OCI-LY7 (cell line): ENCODE data around the gene ERMN. TPM values are rescaled to one million over a fixed set of nuclear protein-coding genes. Genes with fewer than 3 reads are reported as not detected.
"Not testable (repeated sequence)": the region's sequence is repeated elsewhere in the genome, so short reads cannot be mapped to it uniquely, and the experiment has no call there.

ENCODE experiments used
- BruUV-seq: library from RNA; stranded (reverse); fragments of 400-500 nt; replicated peaks from 2 replicates; lab custom pipeline; 2021; lab: Mats Ljungman, UMichigan
- CTCF ChIA-PET: fragments of 300-600 bp; sonication (Branson Sonifier 250); formaldehyde crosslinking; loops from one replicate; lab custom pipeline; 2022; ENCODE audit warnings: antibody characterized with exemption; ENCODE audit not compliant: unreplicated experiment; lab: Charles Lee
- POLR2A ChIA-PET: fragments of 300-600 bp; sonication (Branson Sonifier 250); formaldehyde crosslinking; loops from one replicate; lab custom pipeline; 2022; ENCODE audit warnings: antibody characterized with exemption; lab: Charles Lee
- DNase-seq: peaks from one replicate; pipeline ENCODE4 v3.0.0-alpha.2; 2015; ENCODE audit warnings: low spot score
- H2AFZ ChIP-seq: fragments of 200-600 bp; sonication (generic), shearing (Covaris generic); 2 replicates; pipeline ENCODE4 v1.6.1; 2014; ENCODE audit warnings: mild to moderate bottlenecking, antibody characterized with exemption, low read length, moderate library complexity
- H3K27ac ChIP-seq: fragments of 200-600 bp; sonication (generic); 2 replicates; pipeline ENCODE4 v1.5.1; 2014; ENCODE audit warnings: mixed run types, low read depth, mild to moderate bottlenecking, moderate library complexity, low read length, inconsistent platforms; ENCODE audit not compliant: poor library complexity, severe bottlenecking
- H3K36me3 ChIP-seq: fragments of 200-600 bp; sonication (generic); 2 replicates; pipeline ENCODE4 v1.6.1; 2014; ENCODE audit warnings: mild to moderate bottlenecking, antibody characterized with exemption, low read length, moderate library complexity, mixed read lengths; ENCODE audit not compliant: insufficient read depth
- H3K4me1 ChIP-seq: fragments of 200-600 bp; sonication (generic); 2 replicates; pipeline ENCODE4 v1.5.1; 2014; ENCODE audit warnings: mild to moderate bottlenecking, low read length; ENCODE audit not compliant: insufficient read depth, poor library complexity, severe bottlenecking
- H3K4me2 ChIP-seq: fragments of 200-600 bp; sonication (generic); 2 replicates; pipeline ENCODE4 v1.6.1; 2014; ENCODE audit warnings: mild to moderate bottlenecking, low read length
- H3K4me3 ChIP-seq: fragments of 200-600 bp; sonication (generic); 2 replicates; pipeline ENCODE4 v1.5.1; 2014; ENCODE audit warnings: mild to moderate bottlenecking, low read depth, low read length; ENCODE audit not compliant: poor library complexity, severe bottlenecking
- H3K79me2 ChIP-seq: fragments of 200-600 bp; sonication (generic); 2 replicates; pipeline ENCODE4 v1.6.1; 2016; ENCODE audit warnings: low read depth, mild to moderate bottlenecking, low read length, moderate library complexity, mixed read lengths; ENCODE audit not compliant: insufficient read depth
- H3K9me2 ChIP-seq: fragments of 200-600 bp; sonication (generic); 2 replicates; pipeline ENCODE4 v1.6.1; 2016; ENCODE audit warnings: mild to moderate bottlenecking, low read length, mixed read lengths; ENCODE audit not compliant: insufficient read depth
- H3K9me3 ChIP-seq: fragments of 200-600 bp; sonication (generic); 2 replicates; pipeline ENCODE4 v1.6.1; 2014; ENCODE audit warnings: mild to moderate bottlenecking, mixed run types, low read length, mixed read lengths
- H4K20me1 ChIP-seq: fragments of 200-600 bp; sonication (generic); 2 replicates; pipeline ENCODE4 v1.6.1; 2014; ENCODE audit warnings: mild to moderate bottlenecking, antibody characterized with exemption, low read length, moderate library complexity, mixed read lengths; ENCODE audit not compliant: insufficient read depth
- CTCF ChIP-seq: fragments of 200-600 bp; sonication (generic); conservative IDR thresholded peaks from 2 replicates; pipeline ENCODE4 v1.5.1; 2014; ENCODE audit warnings: mild to moderate bottlenecking, antibody characterized with exemption, low read length, moderate library complexity, mixed read lengths
- EZH2phosphoT487 ChIP-seq: fragments of 200-600 bp; sonication (generic); IDR thresholded peaks from 2 replicates; pipeline ENCODE4 v1.6.1; 2018; ENCODE audit warnings: low read depth, borderline replicate concordance, mild to moderate bottlenecking, mixed run types, antibody characterized with exemption, low read length, moderate library complexity, mixed read lengths
- intact Hi-C: fragments of 100-400 bp; cut with micrococcal nuclease; formaldehyde crosslinking; loops from one replicate; pipeline ENCODE4 v1.10.0; 2022; ENCODE audit not compliant: unreplicated experiment
- total RNA-seq, 2 experiments: library from RNA; depleted of rRNA in 1 of 2; stranded (reverse); fragments of >200 nt in 1 of 2; shearing (Covaris generic) in 1 of 2; gene quantifications; 2 replicates each; pipeline ENCODE4 v1.2.3, GENCODE V29; 2014 to 2022

Gene ERMN
- total RNA-seq, 2 experiments from 2014 or later = 2.1 to 2.2 TPM

GRCh38 chr2:157348291-157348921, 22.8 kb upstream of the ERMN start:
- no peaks in the 10 kb centered on the region for H3K9me2 ChIP-seq
- H4K20me1 ChIP-seq = no peaks in the 10 kb centered on the region
- POLR2A ChIA-PET = interaction anchor here (0.6 to 0.7 kb wide), 2 partner anchors 9 to 30 kb away, joined by 3 to 4 read pairs; no protein-coding TSS in a partner anchor
- no peak overlapping the region for H2AFZ ChIP-seq
- no TSS peak for BruUV-seq
- no peaks in the 10 kb centered on the region; the same call in 1 of the 2 replicates for H3K9me3 ChIP-seq
- no peak overlapping the region for H3K4me2 ChIP-seq
- DNase-seq = no peak
- H3K79me2 ChIP-seq = no peaks in the 10 kb centered on the region
- CTCF ChIA-PET = interaction anchor here (0.9 kb wide), 1 partner anchor 12 kb away, joined by 3 read pairs; no protein-coding TSS in a partner anchor
- H3K27ac ChIP-seq = no peak overlapping the region
- no peak overlapping the region for H3K4me3 ChIP-seq
- H3K4me1 ChIP-seq = no peaks in the 10 kb centered on the region
- intact Hi-C loops = no loop called here
- H3K36me3 ChIP-seq = no peaks in the 10 kb centered on the region
- no peak for TF ChIP-seq CTCF
- no peak for TF ChIP-seq EZH2phosphoT487

- DNase-seq = no peak
- H2AFZ ChIP-seq = no peak overlapping the region
- H3K27ac ChIP-seq = no peak overlapping the region
- no peak for TF ChIP-seq CTCF
- TF ChIP-seq EZH2phosphoT487 = no peak
- H3K79me2 ChIP-seq = no peaks in the 10 kb centered on the region
- BruUV-seq = no TSS peak
- no peaks in the 10 kb centered on the region for H3K36me3 ChIP-seq
- no peak overlapping the region for H3K4me2 ChIP-seq
- no peak overlapping the region for H3K4me3 ChIP-seq
- intact Hi-C loops = no loop called here
- POLR2A ChIA-PET = interaction anchor here (0.8 to 1.7 kb wide), 6 partner anchors 9 to 78 kb away, joined by 3 to 6 read pairs (median 4); no protein-coding TSS in a partner anchor
- H3K4me1 ChIP-seq = no peaks in the 10 kb centered on the region
- CTCF ChIA-PET = no interaction called here
- no peaks in the 10 kb centered on the region; the same call in 1 of the 2 replicates for H3K9me3 ChIP-seq
- no peaks in the 10 kb centered on the region for H3K9me2 ChIP-seq
- H4K20me1 ChIP-seq = no peaks in the 10 kb centered on the region
Observed at GRCh38 chr2:157345647-157346389, 20.2 kb upstream of the ERMN start.

- H3K4me1 ChIP-seq, BruUV-seq, H3K4me3 ChIP-seq, H3K36me3 ChIP-seq, CTCF ChIA-PET, H3K27ac ChIP-seq, H3K4me2 ChIP-seq, H2AFZ ChIP-seq, intact Hi-C loops, H3K9me3 ChIP-seq, H3K79me2 ChIP-seq, H4K20me1 ChIP-seq, H3K9me2 ChIP-seq, DNase-seq: not testable (repeated sequence)
- POLR2A ChIA-PET = interaction anchor here (0.6 kb wide), 1 partner anchor 110 kb away, joined by 3 read pairs; no protein-coding TSS in a partner anchor
Observed at GRCh38 chr2:157341381-157341780, 15.8 kb upstream of the ERMN start.
